Skeletal muscle cell (primary cell): ENCODE data around the gene GPC3.
"Not testable (repeated sequence)": the region's sequence is repeated elsewhere in the genome, so short reads cannot be mapped to it uniquely, and the experiment has no call there.

Source experiments
- DNase-seq: peaks from one replicate; pipeline ENCODE4 v3.0.0-alpha.2; 2010; ENCODE audit warnings: low read depth
- H3K4me3 ChIP-seq: 2 replicates; pipeline ENCODE4 v1.5.1; 2011; ENCODE audit warnings: low read depth, mild to moderate bottlenecking, control low read depth, low read length, moderate library complexity

GPC3 gene

GRCh38 chrX:133985164-133985966 lies at the start of gene GPC3:
GPC3 (minus strand) TSS chrX:133985594.
- DNase-seq = no peak
- peak within 1 kb of the TSS; percentile 35 for H3K4me3 ChIP-seq

GRCh38 chrX:134032441-134032840 lies 47.0 kb upstream of the GPC3 start:
- no peak for DNase-seq
- no peak overlapping the region for H3K4me3 ChIP-seq

DNA sequence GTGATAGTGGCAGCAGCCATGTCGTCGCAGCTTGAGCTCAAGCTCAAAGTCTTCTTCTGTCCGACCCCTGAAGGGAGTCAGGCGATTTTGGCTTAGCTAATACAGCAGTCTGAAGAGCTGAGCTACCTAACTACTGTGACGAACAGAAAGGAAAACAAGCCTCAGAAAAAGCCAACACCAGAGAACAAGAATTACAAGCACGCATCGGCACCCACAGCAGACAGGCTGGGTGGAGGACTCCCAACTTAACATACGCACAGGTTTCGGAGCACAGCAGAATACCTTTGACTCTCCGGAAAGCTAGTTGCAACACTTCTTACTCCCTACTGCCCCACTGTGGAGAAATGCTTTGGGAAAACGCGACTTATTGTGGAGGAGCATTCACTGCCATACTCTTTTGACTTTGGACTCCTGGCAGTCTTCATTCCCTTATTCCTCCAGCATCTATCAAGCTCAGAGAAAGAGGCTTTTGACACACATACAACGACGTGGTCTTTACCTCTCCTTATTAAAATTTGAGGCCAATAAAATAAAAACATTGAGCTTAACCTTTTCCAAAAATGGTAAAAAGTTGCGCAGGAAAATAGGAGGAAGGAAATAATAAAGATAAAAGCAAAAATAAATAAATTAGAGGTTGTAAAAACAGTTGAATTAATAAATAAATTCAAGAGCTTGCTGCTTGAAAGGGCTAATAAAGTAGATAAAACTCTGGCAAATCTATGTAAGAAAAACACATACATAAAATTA lies 41.3 kb upstream of the GPC3 start:
- no peak for DNase-seq
- no peak overlapping the region for H3K4me3 ChIP-seq

GRCh38 chrX:134025986-134026545 lies 40.7 kb upstream of the GPC3 start:
- H3K4me3 ChIP-seq = no peak overlapping the region
- no peak for DNase-seq

DNA sequence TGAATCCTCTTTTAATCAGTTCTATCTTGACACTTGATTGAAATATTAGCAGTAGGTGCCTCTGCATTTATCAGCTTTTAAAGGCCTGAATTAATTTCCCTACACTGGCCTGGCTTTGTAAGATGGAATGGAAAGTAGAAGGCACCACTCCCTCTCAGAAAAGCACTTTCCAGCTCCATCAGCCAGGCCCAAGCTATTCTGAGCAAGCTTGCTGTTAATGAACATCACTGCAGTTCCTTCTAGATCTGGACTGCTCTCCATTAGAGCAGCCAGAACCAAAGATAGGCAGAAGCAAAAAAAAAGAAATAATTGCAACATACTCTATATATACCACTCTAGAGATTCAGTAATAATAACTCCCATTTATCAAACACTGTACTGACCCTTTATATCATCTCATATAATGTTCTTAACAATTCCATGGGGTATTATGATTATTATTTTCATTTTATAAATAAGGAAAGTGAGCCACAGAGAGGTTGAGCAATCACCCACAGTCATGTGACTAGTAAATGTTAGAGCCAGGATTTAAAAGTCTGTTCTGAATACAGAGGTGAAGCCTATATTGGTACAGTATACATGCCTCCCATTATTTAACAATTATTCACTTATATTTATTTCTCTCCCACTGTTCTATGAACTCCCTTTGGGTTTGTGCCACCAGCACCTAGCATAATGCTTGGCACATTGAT lies 39.4 kb upstream of the GPC3 start:
- DNase-seq = no peak
- no peak overlapping the region for H3K4me3 ChIP-seq

DNA sequence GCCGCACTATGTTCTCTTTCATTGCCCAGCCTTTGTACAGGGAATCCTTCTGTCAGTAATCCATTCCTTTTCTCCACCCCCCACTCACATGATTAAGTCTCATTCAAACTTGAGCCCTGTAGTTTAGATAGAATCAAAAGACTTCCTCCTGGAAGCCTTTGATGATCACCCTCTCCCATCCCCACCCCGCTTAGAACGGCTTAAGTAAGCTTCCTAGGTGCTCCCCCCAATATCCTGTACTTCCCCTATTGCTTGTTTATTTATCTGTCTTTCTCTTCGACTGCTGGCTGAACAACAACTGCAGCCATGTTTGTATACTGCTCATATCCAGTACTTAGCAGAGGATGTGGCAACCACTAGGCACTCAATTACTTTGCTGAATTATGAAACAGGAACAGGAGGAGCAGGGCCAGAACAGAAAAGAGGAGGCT lies 38.5 kb upstream of the GPC3 start:
- no peak for DNase-seq
- no peak overlapping the region for H3K4me3 ChIP-seq

- DNase-seq = no peak
- H3K4me3 ChIP-seq = no peak overlapping the region
Observed at GRCh38 chrX:134020910-134021309, 35.5 kb upstream of the GPC3 start.

DNA sequence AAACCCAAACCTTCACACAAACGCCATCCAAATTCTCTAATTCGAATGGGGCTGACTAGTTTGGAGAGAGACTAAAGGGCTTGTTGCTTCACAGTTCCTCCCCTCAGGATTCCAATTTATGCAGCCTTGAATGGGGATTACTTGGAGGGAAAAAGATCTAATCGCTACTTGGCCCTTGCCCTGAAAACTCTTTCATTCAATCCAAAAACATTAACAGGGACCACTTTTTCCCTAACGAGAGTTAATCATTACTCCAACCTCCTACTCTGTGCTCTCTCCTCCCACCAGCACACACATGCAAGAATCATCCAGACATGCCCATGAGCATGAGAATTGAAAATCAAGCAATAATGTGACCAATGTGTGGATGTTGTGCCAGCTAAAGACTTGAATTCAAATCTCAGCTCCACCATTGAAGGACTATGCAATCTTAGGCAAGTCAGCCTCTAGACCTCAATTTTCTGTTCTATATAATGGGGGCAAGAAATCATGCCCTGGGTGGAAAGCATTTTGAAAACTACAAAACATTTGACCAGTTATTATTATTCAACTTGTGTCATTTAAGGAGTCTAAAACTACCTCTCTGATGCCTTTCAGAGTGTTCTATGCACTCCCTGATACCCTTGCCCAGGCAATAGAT lies 34.3 kb upstream of the GPC3 start:
- H3K4me3 ChIP-seq = no peak overlapping the region
- DNase-seq = no peak

- not testable (repeated sequence) for H3K4me3 ChIP-seq, DNase-seq
Observed at GRCh38 chrX:134016309-134016708, 30.9 kb upstream of the GPC3 start.

DNA sequence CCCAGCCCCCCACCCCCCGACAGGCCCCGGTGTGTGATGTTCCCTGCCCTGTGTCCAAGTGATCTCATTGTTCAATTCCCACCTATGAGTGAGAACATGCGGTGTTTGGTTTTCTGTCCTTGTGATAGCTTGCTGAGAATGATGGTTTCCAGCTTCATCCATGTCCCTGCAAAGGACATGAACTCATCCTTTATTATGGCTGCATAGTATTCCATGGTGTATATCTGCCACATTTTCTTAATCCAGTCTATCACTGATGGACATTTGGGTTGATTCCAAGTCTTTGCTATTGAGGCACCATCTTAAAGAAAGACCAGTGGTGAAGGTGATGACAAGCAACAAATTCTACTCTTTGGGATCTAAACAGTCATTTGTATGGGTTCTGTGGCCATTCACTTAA lies 30.1 kb upstream of the GPC3 start:
- not testable (repeated sequence) for H3K4me3 ChIP-seq, DNase-seq

GRCh38 chrX:134013524-134013923 lies 28.1 kb upstream of the GPC3 start:
- H3K4me3 ChIP-seq = no peak overlapping the region
- no peak for DNase-seq

GRCh38 chrX:134013092-134013497 lies 27.7 kb upstream of the GPC3 start:
- no peak overlapping the region for H3K4me3 ChIP-seq
- DNase-seq = no peak

DNA sequence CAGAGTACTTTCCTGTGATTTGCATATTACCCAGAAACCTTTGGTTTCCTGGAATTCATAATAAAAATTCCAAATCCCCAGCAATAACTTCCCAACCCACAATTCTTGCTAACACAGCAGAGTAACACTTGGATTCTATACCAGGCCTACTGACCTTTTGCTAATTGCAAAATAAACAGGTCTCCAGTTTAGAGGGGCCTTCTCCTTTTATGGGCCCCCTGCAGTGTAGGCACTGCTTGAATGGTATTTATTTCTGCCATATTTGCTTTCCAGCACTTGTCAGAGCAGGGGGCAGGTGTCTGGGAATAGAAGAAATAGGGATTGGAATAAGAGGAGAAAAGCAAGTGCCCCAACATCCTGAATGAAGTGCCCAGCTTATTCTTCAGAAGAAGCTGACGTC lies 25.3 kb upstream of the GPC3 start:
- DNase-seq = no peak
- H3K4me3 ChIP-seq = no peak overlapping the region

GRCh38 chrX:134007716-134008115 lies 22.3 kb upstream of the GPC3 start:
- DNase-seq = no peak
- H3K4me3 ChIP-seq = no peak overlapping the region

- H3K4me3 ChIP-seq = no peak overlapping the region
- no peak for DNase-seq
Observed at GRCh38 chrX:134006484-134007161, 21.2 kb upstream of the GPC3 start.

GRCh38 chrX:134004084-134004483 lies 18.7 kb upstream of the GPC3 start:
- no peak for DNase-seq
- H3K4me3 ChIP-seq = no peak overlapping the region

GRCh38 chrX:134002921-134003615 lies 17.7 kb upstream of the GPC3 start:
- no peak for DNase-seq
- H3K4me3 ChIP-seq = no peak overlapping the region
